HG03460 (cell line): ENCODE data around the gene MDFIC2.

ENCODE experiments used
- ATAC-seq: cut with Tn5 transposase; IDR thresholded peaks from one replicate; pipeline ENCODE4 v1.9.1; 2021; ENCODE audit not compliant: unreplicated experiment

Gene MDFIC2

DNA sequence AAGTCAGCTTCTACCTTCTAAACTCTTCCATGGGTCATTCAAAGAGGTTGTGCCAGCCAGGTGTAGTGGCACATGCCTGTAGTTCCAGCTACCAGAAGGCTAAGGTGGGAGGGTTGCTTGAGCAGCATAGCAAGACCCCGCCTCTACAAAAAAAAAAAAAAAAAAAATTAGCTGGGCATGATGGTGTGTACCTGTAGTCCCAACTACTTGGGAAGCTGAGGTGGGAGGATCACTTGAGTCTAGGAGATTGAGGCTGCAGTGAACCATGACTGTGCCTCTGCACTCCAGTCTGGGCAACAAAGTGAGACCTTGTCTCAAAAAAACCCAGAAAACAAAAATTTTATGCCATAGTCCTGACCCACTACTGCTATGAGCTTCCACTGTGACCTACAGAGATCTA is 126.8 kb downstream of the MDFIC2 start:
- ATAC-seq = no peak

DNA sequence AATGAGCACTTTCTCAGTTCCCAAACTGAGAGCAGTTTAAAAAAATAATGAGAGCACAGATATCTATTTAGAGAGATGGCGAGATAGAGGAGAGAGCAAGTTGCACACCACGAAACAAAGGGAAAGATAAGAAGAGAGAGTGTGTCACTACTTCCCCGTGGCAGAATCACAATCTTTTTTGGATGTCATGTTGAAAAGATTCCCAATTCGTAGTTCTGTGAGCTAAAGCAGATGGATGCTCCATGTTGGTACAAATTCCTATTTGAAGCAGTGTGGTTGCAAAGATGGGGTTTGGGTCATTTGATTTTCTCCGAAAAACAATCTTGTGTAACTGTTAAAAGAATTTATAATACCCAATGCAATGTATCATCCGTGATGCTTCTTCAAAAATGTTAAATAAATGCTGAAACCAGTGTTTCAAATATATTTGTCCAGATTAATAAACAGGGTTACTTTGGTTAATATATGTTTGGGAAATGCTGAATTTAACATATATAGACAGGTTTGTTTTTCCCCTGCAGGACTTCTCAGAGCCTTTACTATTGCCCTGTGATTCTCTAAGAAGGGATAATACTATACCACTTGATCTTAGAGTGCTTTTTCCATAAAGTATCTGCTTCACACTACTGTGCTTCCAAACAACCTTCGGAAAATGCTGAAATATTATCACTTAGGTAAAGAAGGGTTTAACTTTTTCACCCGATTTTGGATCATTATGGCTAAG is 128.5 kb downstream of the MDFIC2 start:
- ATAC-seq = no peak

DNA sequence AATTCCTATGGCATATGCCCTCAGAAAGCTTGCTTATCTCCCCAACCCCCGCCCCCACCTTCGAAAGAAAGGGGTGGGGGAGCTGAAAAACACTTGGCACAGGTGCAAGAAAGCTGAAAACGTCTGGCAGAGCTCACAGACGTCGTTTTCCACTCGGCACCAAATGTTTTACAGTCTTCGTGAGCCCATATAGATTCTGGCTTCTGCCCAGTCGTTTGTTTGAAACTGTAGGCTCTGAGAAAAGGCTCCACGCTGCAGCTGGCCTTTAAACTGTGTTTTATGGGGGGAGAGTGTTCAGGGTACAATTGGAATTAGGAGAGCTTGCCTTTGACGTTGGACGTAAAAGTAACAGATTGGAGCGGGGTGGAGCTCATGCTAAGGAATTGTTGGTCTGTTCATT is 130.3 kb downstream of the MDFIC2 start:
- ATAC-seq = no peak

DNA sequence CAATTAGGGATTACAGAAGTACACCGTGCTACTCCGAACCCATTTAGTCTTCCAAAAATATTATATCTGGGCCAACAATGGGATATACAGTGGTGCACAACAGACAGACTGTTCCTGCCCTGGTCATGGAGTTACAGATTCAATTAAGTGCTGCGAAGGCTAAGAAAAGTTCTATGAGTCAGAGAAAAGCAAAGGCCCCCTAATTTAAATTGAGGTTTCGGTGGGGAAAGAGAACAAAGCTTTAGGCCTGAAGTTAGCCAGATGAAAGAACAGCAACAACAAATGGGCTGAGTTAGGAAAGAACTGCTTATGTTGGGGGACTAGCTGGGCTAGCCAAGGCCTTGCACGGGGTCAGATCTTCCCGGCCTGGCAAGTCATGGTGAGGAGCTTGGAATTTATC is 131.8 kb downstream of the MDFIC2 start:
- no peak for ATAC-seq

DNA sequence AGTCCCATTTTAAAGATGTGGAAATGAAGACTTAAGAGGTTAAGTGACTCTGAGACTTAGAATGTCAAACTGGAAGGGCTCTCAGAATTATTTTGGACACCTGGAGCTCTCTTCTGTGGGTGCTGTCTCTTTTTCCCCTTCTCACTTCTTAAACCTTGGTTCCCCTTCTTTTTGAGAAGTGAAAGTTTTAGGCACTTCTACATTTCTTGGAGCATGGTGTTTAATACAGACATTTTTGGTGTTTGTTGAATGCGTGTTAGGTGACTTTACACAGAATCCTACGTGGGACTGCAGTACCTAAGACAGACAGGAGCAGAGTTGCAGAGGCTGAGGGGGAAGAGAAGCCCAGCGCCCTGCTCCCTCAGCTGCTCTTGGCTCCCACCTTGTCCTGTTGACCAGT is 133.3 kb downstream of the MDFIC2 start:
- no peak for ATAC-seq

DNA sequence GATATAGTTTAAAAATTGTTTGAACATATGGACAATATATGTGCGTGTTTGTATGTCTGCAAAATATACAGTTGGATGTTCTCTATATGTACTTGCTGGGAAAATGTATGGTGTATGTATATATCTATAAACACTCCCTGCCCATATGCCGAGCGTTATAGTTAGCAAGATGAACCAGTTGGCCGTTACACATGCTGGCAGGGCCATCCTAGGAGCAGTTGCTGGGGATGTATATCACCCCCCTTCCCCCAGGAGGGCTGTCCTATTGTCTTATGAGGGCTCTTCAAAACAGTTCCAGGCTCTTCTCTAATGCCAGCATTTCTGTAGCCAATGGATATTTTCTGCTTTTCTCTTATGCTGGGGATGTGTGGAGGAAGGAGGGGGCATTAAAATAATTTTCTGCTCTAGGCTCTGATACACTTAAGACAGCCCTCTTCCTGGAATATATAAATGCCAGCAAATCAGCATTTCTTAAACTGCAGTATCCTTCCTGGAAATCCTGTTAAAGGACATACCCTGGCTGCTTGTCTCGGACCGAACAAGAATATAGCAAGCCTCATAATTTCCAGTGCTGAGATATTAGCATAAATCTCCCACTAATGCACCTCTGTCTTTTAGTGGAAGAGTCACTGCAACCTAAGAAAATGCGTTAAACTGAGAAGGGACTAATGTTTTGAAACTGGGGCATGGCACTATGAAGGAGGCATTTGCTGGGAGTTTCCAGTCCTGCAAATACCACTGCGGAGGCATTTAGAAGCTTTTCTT is 134.4 kb downstream of the MDFIC2 start:
- no peak for ATAC-seq

DNA sequence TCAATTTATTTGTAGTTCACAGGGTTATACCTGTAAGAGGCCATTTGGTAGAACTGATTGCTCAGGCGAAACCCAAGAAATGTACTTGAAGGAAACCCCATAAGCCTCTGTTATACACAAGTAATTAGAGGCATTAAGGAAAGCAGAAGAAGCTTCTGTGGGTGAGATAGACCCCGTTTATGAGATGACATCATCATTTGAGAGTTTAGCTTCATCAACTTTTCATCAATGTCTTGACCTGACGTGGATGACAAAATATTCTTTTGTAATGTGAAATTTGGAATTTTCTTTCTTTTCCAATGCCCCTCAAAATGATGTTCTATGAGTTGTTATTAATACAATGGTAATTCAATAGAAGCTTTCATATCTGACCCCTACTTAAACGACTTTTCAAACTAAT is 136.2 kb downstream of the MDFIC2 start:
- ATAC-seq = no peak

DNA sequence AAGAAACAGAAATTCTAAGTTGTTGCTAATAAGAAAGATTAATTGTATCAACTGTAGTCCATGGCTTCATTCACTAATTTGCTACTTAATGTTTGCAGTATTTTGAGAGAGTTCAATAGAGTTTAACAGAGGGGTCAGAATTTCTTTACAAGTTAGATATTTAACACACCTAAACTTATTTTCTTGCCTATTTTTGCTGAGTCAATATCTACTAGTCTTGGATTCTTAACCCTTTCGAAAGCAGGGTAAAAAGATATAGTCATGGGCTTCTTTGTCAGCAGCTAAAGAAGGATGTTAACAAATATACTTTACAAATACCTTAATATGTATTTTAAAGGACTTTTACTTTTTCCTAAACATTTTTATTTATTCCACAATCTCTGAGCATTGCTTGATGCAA is 155.6 kb downstream of the MDFIC2 start:
- ATAC-seq = no peak

DNA sequence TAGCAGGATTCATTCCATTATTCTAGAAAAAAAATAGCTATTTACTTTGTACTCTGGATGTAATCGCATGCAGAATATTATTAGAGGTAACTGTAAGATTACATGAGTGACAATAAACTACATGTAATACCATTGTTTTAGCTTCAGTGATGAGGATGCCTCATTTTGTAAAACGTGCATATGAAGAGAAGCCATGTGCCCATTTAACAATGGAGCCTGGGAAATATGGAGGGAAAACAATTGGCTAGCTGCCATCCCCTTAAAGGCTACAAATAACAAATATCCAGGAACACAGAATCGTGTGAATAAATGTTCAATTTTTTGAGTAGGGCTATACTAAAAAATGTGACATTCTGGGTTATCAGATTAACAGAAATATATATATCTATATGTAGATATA is 161.8 kb downstream of the MDFIC2 start:
- ATAC-seq = no peak

DNA sequence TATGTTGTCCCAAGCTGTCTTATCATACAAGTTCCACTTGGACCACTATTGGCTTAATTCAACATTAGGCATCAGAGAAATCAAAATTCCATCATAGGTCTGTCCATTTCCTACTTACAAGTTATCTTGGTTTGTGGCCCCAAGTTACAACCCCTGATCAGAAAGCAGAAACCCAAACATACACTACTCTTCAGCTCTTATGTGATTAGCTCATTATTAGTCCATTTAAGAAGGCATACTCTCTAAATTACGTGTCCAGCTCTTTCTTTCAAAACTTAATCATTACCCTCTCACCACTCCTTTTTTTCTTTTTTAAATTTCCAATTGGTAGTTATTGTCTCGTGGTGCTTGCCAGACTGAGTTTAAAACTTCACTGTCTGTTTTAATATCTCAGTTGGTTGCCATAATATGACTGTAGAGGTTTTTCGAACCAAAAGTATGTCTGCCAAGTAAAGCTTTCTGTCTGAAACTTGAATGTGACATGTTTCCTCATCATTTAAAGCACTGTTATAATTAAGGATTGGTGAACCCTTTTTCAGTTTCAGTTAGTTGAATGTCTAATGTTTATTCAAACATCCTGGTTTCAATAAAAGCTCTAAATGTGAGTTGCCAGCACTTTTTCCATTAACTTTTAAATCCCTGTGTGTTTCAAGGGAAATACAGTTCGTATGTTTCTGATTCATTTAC is 162.6 kb downstream of the MDFIC2 start:
- ATAC-seq = no peak
